SU-DHL-6 (cell line): ENCODE data around the gene DGCR6L.

Experiments
- EZH2phosphoT487 ChIP-seq: fragments of 200-600 bp; sonication (generic), shearing (Covaris generic); conservative IDR thresholded peaks from 2 replicates; pipeline ENCODE4 v1.6.1; 2018; ENCODE audit warnings: mild to moderate bottlenecking, antibody characterized with exemption, low read length, moderate library complexity, mixed read lengths
- TF ChIP-seq, protein P1 (sequence below): fragments of 200-600 bp; sonication (generic); IDR thresholded peaks from one replicate; pipeline ENCODE4 v1.5.1; 2017; ENCODE audit warnings: antibody characterized with exemption, mild to moderate bottlenecking, low read length, moderate library complexity; ENCODE audit not compliant: insufficient read depth, poor library complexity, severe bottlenecking

GRCh38 chr22:20296598-20296997 is 23.3 kb downstream of the DGCR6L start:
- TF ChIP-seq, protein P1, sequence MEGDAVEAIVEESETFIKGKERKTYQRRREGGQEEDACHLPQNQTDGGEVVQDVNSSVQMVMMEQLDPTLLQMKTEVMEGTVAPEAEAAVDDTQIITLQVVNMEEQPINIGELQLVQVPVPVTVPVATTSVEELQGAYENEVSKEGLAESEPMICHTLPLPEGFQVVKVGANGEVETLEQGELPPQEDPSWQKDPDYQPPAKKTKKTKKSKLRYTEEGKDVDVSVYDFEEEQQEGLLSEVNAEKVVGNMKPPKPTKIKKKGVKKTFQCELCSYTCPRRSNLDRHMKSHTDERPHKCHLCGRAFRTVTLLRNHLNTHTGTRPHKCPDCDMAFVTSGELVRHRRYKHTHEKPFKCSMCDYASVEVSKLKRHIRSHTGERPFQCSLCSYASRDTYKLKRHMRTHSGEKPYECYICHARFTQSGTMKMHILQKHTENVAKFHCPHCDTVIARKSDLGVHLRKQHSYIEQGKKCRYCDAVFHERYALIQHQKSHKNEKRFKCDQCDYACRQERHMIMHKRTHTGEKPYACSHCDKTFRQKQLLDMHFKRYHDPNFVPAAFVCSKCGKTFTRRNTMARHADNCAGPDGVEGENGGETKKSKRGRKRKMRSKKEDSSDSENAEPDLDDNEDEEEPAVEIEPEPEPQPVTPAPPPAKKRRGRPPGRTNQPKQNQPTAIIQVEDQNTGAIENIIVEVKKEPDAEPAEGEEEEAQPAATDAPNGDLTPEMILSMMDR: no peak
- no peak for TF ChIP-seq EZH2phosphoT487
